Transverse colon (tissue), 4 donors: ENCODE data around the gene RBM23. TPM values are rescaled to one million over a fixed set of nuclear protein-coding genes. Genes with fewer than 3 reads are reported as not detected.
"Not testable (repeated sequence)": the region's sequence is repeated elsewhere in the genome, so short reads cannot be mapped to it uniquely, and the experiment has no call there.

Source experiments
- DNase-seq: peaks from one replicate; pipeline ENCODE4 v3.0.0-alpha.2; 2019
- H3K27ac ChIP-seq, 4 donors: fragments of 200-600 bp; sonication (generic); 2 replicates each; pipeline ENCODE4 v1.5.1; 2016 to 2018; ENCODE audit warnings: inconsistent platforms in 4 of 4
- H3K27me3 ChIP-seq: fragments of 200-600 bp; sonication (generic); 2 replicates; pipeline ENCODE4 v1.5.1; 2017; ENCODE audit warnings: inconsistent platforms
- H3K36me3 ChIP-seq, 4 donors: fragments of 200-600 bp; sonication (generic); 2 replicates each; pipeline ENCODE4 v1.5.1; 2017 to 2019; ENCODE audit warnings: inconsistent platforms in 4 of 4
- H3K4me1 ChIP-seq, 4 donors: fragments of 200-600 bp; sonication (generic); 2 replicates each; pipeline ENCODE4 v1.5.1; 2017 to 2020; ENCODE audit warnings: inconsistent platforms in 4 of 4
- H3K4me3 ChIP-seq, 4 donors: fragments of 200-600 bp; sonication (generic); 1 replicate in 1 of 4; 2 replicates in 3 of 4; pipeline versions ENCODE4 v1.5.1 to v1.6.1; 2017 to 2019; ENCODE audit warnings: inconsistent platforms in 4 of 4
- H3K9me3 ChIP-seq, 2 donors: fragments of 200-600 bp; sonication (generic); 2 replicates each; pipeline ENCODE4 v1.5.1; 2017 to 2019; ENCODE audit warnings: inconsistent platforms in 2 of 2
- EP300 ChIP-seq: sonication (generic); formaldehyde crosslinking; IDR thresholded peaks from one replicate; pipeline ENCODE4 v1.6.1; 2017; ENCODE audit warnings: antibody characterized with exemption, low read depth
- POLR2A ChIP-seq: fragments of 450-650 bp; IDR thresholded peaks from one replicate; pipeline ENCODE4 v1.6.1; 2016; ENCODE audit warnings: antibody characterized with exemption, mild to moderate bottlenecking, moderate library complexity
- POLR2AphosphoS5 ChIP-seq, 3 donors: sonication (generic); formaldehyde crosslinking; IDR thresholded peaks; one replicate each; pipeline ENCODE4 v1.6.1; 2016; ENCODE audit warnings: antibody characterized with exemption in 3 of 3
- WGBS, 2 donors: methylation state at CpG; one replicate each; pipeline ENCODE4 v1.1.5; 2018; ENCODE audit warnings: low coverage in 1 of 2; 5-methylcytosine and 5-hydroxymethylcytosine counted together
- in situ Hi-C, 4 donors: fragments of 200-750 bp; cut with MboI; loops; one replicate each; pipeline versions ENCODE4 v1.15.0 to v1.15.1; 2017; ENCODE audit warnings: low sequenced_read_pairs in 3 of 4, low pct_ligation_motif_present in 1 of 4, low pct_unique_long_range_greater_than_20kb in 1 of 4
- intact Hi-C: fragments of 100-400 bp; cut with DNase I; formaldehyde crosslinking; loops from one replicate; pipeline ENCODE4 v1.15.1; 2023; ENCODE audit warnings: low total_unique reads
- total RNA-seq, 4 donors: library from RNA; depleted of rRNA; stranded (reverse); fragments of >200 nt; gene quantifications; one replicate each; pipeline ENCODE4 v1.1.0, GENCODE V29; 2016
- TF ChIP-seq, protein P1 (sequence below), 5 experiments: fragments of 200-600 bp in 3 of 5; fragments of 450-650 bp in 2 of 5; sonication (generic) in 3 of 5; IDR thresholded peaks; 1 replicate in 2 of 5; 2 replicates in 3 of 5; pipeline ENCODE4 v1.5.1; 2016 to 2017; ENCODE audit warnings: antibody characterized with exemption in 5 of 5, inconsistent platforms in 3 of 5, mild to moderate bottlenecking in 2 of 5, moderate library complexity in 1 of 5

The RBM23 gene
- total RNA-seq, 4 donors from 2014 or later = 96.4 to 186 (median 114) TPM

DNA sequence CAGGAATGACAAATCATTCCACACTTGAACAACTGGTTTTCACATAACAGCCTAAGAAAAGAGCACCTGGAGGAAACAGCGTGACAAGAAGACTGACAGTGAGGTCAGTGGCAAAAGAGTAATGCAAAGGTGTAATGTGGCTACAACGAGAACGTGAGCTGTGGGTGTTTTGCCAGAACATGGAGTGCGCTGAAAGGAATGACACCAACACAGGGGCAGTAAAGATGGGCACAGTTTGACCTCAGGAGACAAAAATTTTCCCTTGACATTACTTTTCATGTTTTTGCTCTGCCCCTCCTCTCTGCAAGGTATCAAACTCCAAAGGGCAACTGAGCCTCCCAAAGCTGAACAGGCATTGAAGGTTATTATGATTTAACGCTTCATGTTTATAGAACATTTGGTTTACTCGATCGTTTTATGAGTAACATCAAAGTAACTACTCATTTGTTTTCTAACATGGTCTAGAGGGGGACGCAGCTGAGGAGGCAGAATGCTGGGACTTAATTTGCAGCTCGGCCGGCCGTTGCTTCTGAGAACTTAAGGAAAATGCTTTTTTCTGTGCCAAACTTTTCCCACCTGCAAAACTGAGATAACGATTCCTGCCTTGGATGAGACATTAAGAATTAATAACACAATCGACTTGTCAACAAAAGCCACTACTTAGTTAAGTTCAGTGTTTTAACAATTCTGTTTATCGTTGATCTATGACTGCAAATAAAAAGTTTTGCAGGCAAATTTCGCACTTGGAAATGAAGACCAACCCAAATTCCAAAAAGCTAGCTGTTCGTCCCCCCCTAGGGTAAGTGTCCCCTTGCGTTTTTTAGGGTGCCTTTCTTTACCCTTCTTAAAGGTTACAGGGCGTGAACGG is 37.0 kb upstream of the RBM23 start:
- no peaks in the 10 kb centered on the region for H3K27me3 ChIP-seq
- TF ChIP-seq POLR2AphosphoS5 (IDR thresholded peaks at IDR 0.05) (no peak), EP300 (no peak), POLR2A (no peak)
- TF ChIP-seq, protein P1, sequence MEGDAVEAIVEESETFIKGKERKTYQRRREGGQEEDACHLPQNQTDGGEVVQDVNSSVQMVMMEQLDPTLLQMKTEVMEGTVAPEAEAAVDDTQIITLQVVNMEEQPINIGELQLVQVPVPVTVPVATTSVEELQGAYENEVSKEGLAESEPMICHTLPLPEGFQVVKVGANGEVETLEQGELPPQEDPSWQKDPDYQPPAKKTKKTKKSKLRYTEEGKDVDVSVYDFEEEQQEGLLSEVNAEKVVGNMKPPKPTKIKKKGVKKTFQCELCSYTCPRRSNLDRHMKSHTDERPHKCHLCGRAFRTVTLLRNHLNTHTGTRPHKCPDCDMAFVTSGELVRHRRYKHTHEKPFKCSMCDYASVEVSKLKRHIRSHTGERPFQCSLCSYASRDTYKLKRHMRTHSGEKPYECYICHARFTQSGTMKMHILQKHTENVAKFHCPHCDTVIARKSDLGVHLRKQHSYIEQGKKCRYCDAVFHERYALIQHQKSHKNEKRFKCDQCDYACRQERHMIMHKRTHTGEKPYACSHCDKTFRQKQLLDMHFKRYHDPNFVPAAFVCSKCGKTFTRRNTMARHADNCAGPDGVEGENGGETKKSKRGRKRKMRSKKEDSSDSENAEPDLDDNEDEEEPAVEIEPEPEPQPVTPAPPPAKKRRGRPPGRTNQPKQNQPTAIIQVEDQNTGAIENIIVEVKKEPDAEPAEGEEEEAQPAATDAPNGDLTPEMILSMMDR (IDR thresholded peaks at IDR 0.05) = no peak
- H3K9me3 ChIP-seq = no peaks in the 10 kb centered on the region
- in situ Hi-C loops = no loop called here
- 13 to 16% methylated on average over 8 to 19 of the region's 19 CpGs for WGBS, 2 donors
- peaks cover 0 to 14% (median 6%) of the 10 kb centered on the region in 4 donors for H3K36me3 ChIP-seq
- H3K4me1 ChIP-seq = peaks cover 9 to 20% (median 15%) of the 10 kb centered on the region in 4 donors
- peak overlapping the region; percentile 60 to 74 (median 66) for H3K4me3 ChIP-seq
- intact Hi-C loops = no loop called here
- peak overlapping the region; percentile 95 to 99 (median 96) for H3K27ac ChIP-seq
- DNase-seq = no peak

DNA sequence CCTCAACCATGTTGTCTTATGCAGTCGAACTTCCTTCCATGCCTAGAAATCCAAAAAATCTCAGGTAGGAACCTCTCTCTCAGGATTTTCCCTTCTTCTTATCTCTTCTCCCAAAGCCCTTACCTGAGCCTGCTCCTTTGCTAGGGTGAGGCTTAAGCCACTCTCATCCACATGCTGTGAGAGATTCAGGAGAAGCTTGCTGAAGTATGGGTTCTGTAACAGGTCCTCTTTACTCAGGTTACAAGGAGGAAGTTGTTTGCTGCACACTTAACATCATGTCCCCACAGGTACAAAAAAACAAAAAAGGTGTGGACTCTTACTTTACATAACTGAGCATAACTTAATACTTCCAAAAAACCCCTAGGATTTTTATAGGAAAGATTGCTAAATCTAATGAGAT is 33.5 kb upstream of the RBM23 start:
- peaks cover 9 to 17% (median 15%) of the 10 kb centered on the region in 4 donors for H3K4me1 ChIP-seq
- no peak overlapping the region for H3K4me3 ChIP-seq
- 93 to 100% methylated on average over 1 of the region's 1 CpG for WGBS, 2 donors
- H3K27me3 ChIP-seq = no peaks in the 10 kb centered on the region
- no peaks in the 10 kb centered on the region for H3K9me3 ChIP-seq
- TF ChIP-seq, protein P1 (IDR thresholded peaks at IDR 0.05) = no peak
- no peak for TF ChIP-seq POLR2A
- TF ChIP-seq POLR2AphosphoS5 (IDR thresholded peaks at IDR 0.05) = no peak
- TF ChIP-seq EP300 = no peak
- H3K27ac ChIP-seq = no peak overlapping the region
- H3K36me3 ChIP-seq = peaks cover 0 to 26% (median 11%) of the 10 kb centered on the region in 4 donors
- in situ Hi-C loops (no loop called here), intact Hi-C loops (no loop called here)
- DNase-seq = no peak

GRCh38 chr14:22951795-22952194 is 32.8 kb upstream of the RBM23 start:
- WGBS, 2 donors = 80 to 84% methylated on average over 3 to 8 of the region's 8 CpGs
- peaks cover 0 to 26% (median 13%) of the 10 kb centered on the region in 4 donors for H3K36me3 ChIP-seq

GRCh38 chr14:22945642-22946041 is 26.7 kb upstream of the RBM23 start:
- TF ChIP-seq, protein P1 (IDR thresholded peaks at IDR 0.05) = no peak
- TF ChIP-seq POLR2AphosphoS5 (IDR thresholded peaks at IDR 0.05) = no peak
- TF ChIP-seq EP300 = no peak
- TF ChIP-seq POLR2A = no peak
- intact Hi-C loops = no loop called here
- Histone ChIP-seq H3K4me1 (no peaks in the 10 kb centered on the region), H3K27ac (no peak overlapping the region), H3K27me3 (no peaks in the 10 kb centered on the region), H3K9me3 (no peaks in the 10 kb centered on the region), H3K36me3 (peaks cover 0 to 29% (median 6%) of the 10 kb centered on the region in 4 donors), H3K4me3 (no peak overlapping the region)
- no peak for DNase-seq
- 95 to 100% methylated on average over 3 of the region's 3 CpGs for WGBS, 2 donors
- in situ Hi-C loops = no loop called here

More at GRCh38 chr14:22951795-22952194, 32.8 kb upstream of the RBM23 start:
- H3K27ac ChIP-seq, H3K9me3 ChIP-seq, intact Hi-C loops, DNase-seq, in situ Hi-C loops, H3K4me3 ChIP-seq, H3K27me3 ChIP-seq: not testable (repeated sequence)
- peaks cover 9 to 14% (median 14%) of the 10 kb centered on the region in 4 donors for H3K4me1 ChIP-seq
